WERI-Rb-1 (cell line): ENCODE data around the gene HMGCS1.
"Not testable (repeated sequence)": the region's sequence is repeated elsewhere in the genome, so short reads cannot be mapped to it uniquely, and the experiment has no call there.

ENCODE experiments used
- DNase-seq: peaks from one replicate; pipeline ENCODE4 v3.0.0-alpha.2; 2020
- H3K27ac ChIP-seq: fragments of 250-450 bp; sonication (Bioruptor Pico); 2 replicates; pipeline ENCODE4 v1.5.1; 2020; ENCODE audit warnings: mild to moderate bottlenecking, moderate library complexity
- H3K27me3 ChIP-seq: fragments of 250-450 bp; sonication (Bioruptor Pico); 2 replicates; pipeline ENCODE4 v1.5.1; 2021; ENCODE audit warnings: mild to moderate bottlenecking, low read depth, moderate library complexity; ENCODE audit not compliant: insufficient read depth, severe bottlenecking
- H3K36me3 ChIP-seq: fragments of 250-450 bp; sonication (Bioruptor Pico); 2 replicates; pipeline ENCODE4 v1.5.1; 2020; ENCODE audit warnings: mild to moderate bottlenecking, moderate library complexity
- H3K4me3 ChIP-seq: 2 replicates; pipeline ENCODE4 v1.5.1; 2011; ENCODE audit warnings: low read depth, mild to moderate bottlenecking, control low read depth, low read length
- H3K9me3 ChIP-seq: fragments of 250-450 bp; sonication (Bioruptor Pico); 2 replicates; pipeline ENCODE4 v1.5.1; 2021; ENCODE audit warnings: mild to moderate bottlenecking, moderate library complexity; ENCODE audit not compliant: severe bottlenecking
- CTCF ChIP-seq: IDR thresholded peaks from 2 replicates; pipeline ENCODE4 v1.5.1; 2011; ENCODE audit warnings: low read depth, mild to moderate bottlenecking, control low read depth, inconsistent platforms, low read length

The HMGCS1 gene

GRCh38 chr5:43312076-43312661, 1.0 kb downstream of the HMGCS1 start:
- Histone ChIP-seq H3K4me3 (peak overlapping the region; percentile 97), H3K27ac (no peak overlapping the region), H3K36me3 (peaks cover 3% of the 10 kb centered on the region), H3K9me3 (no peaks in the 10 kb centered on the region), H3K27me3 (no peaks in the 10 kb centered on the region)
- no peak for DNase-seq
- no peak for TF ChIP-seq CTCF

- no peak for DNase-seq
- peaks cover 3% of the 10 kb centered on the region for H3K36me3 ChIP-seq
- no peaks in the 10 kb centered on the region for H3K27me3 ChIP-seq
- no peak overlapping the region for H3K4me3 ChIP-seq
- H3K9me3 ChIP-seq: no peaks in the 10 kb centered on the region
- no peak for TF ChIP-seq CTCF
- no peak overlapping the region for H3K27ac ChIP-seq
These were observed 3.6 kb downstream of the HMGCS1 start for GRCh38 chr5:43309637-43310036.

GRCh38 chr5:43309122-43309521, 4.1 kb downstream of the HMGCS1 start:
- no peak for DNase-seq
- Histone ChIP-seq H3K27me3 (no peaks in the 10 kb centered on the region), H3K27ac (no peak overlapping the region), H3K36me3 (peaks cover 3% of the 10 kb centered on the region), H3K9me3 (no peaks in the 10 kb centered on the region), H3K4me3 (no peak overlapping the region)
- no peak for TF ChIP-seq CTCF

- H3K9me3 ChIP-seq, H3K36me3 ChIP-seq: not testable (repeated sequence)
These were observed 6.3 kb downstream of the HMGCS1 start for GRCh38 chr5:43306954-43307353.

GRCh38 chr5:43305948-43306565, 7.2 kb downstream of the HMGCS1 start:
- Histone ChIP-seq H3K9me3 (no peaks in the 10 kb centered on the region), H3K4me3 (no peak overlapping the region), H3K36me3 (peaks cover 5% of the 10 kb centered on the region; the same call in 1 of the 2 replicates), H3K27ac (no peak overlapping the region), H3K27me3 (no peaks in the 10 kb centered on the region)
- no peak for DNase-seq
- peak; percentile 32; the same call in 1 of the 2 replicates for TF ChIP-seq CTCF

More at GRCh38 chr5:43306954-43307353, 6.3 kb downstream of the HMGCS1 start:
- not testable (repeated sequence) for DNase-seq, H3K27ac ChIP-seq, H3K4me3 ChIP-seq, H3K27me3 ChIP-seq

- peaks cover 2% of the 10 kb centered on the region; the same call in 1 of the 2 replicates for H3K36me3 ChIP-seq
- H3K9me3 ChIP-seq: no peaks in the 10 kb centered on the region
- H3K4me3 ChIP-seq: no peak overlapping the region
- DNase-seq: no peak
- H3K27ac ChIP-seq: no peak overlapping the region
- no peaks in the 10 kb centered on the region for H3K27me3 ChIP-seq
- no peak for TF ChIP-seq CTCF
These were observed 8.7 kb downstream of the HMGCS1 start for GRCh38 chr5:43304525-43304924.
